ENCODE measurements around the gene PIF1.

DNA sequence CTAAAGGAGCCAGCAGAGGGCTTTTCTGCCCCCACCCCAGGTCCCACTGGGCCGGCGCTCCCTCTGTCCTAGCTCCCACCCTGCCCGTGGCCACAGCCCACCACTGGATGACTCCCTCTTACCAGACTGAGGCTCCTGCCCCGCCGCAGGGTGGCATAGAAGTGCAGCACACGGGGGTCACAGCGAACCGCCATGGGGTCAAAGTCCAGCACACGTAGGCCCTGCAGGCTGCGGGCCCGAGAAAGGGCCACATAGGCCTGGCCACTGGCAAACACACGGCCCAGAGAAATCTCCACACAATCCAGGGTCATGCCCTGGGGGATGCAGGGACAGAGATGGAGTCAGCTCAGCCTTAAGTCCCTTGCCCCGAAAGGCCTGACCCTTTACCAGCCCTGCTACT lies 9.0 kb downstream of the PIF1 start:
- TF ChIP-seq, protein P1, sequence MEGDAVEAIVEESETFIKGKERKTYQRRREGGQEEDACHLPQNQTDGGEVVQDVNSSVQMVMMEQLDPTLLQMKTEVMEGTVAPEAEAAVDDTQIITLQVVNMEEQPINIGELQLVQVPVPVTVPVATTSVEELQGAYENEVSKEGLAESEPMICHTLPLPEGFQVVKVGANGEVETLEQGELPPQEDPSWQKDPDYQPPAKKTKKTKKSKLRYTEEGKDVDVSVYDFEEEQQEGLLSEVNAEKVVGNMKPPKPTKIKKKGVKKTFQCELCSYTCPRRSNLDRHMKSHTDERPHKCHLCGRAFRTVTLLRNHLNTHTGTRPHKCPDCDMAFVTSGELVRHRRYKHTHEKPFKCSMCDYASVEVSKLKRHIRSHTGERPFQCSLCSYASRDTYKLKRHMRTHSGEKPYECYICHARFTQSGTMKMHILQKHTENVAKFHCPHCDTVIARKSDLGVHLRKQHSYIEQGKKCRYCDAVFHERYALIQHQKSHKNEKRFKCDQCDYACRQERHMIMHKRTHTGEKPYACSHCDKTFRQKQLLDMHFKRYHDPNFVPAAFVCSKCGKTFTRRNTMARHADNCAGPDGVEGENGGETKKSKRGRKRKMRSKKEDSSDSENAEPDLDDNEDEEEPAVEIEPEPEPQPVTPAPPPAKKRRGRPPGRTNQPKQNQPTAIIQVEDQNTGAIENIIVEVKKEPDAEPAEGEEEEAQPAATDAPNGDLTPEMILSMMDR (conservative IDR thresholded peaks at IDR 0.05; ENCODE audit: low read length) = no peak
- TF ChIP-seq EZH2phosphoT487 (IDR thresholded peaks at IDR 0.05; ENCODE audit: borderline replicate concordance) = no peak

All from Loucy (cell line).